Liver (tissue), 9 donors: ENCODE results near the gene CRTC2. TPM values are rescaled to one million over a fixed set of nuclear protein-coding genes. Genes with fewer than 3 reads are reported as not detected.
"Not testable (repeated sequence)": the region's sequence is repeated elsewhere in the genome, so short reads cannot be mapped to it uniquely, and the experiment has no call there.

Source experiments
- DNase-seq: peaks from one replicate; pipeline ENCODE4 v3.0.0-alpha.2; 2017; ENCODE audit warnings: low spot score
- H3K27ac ChIP-seq, 2 donors: one replicate each; pipeline ENCODE4 v1.7.0; 2013; ENCODE audit warnings: inconsistent platforms in 2 of 2, low read length in 2 of 2, control low read depth in 1 of 2, low read depth in 1 of 2, mild to moderate bottlenecking in 1 of 2
- H3K27me3 ChIP-seq, 4 donors: one replicate each; pipeline versions ENCODE4 v1.6.1 to v1.7.0; 2013; ENCODE audit warnings: low read length in 3 of 4, inconsistent platforms in 1 of 4, mild to moderate bottlenecking in 1 of 4, moderate library complexity in 1 of 4; ENCODE audit not compliant: control insufficient read depth in 4 of 4, insufficient read depth in 4 of 4
- H3K36me3 ChIP-seq, 4 donors: one replicate each; pipeline versions ENCODE4 v1.6.1 to v1.7.0; 2013; ENCODE audit warnings: low read length in 3 of 4, mild to moderate bottlenecking in 3 of 4, low read depth in 1 of 4, moderate library complexity in 1 of 4; ENCODE audit not compliant: control insufficient read depth in 4 of 4, insufficient read depth in 3 of 4
- H3K4me1 ChIP-seq, 4 donors: one replicate each; pipeline versions ENCODE4 v1.6.1 to v1.7.0; 2013; ENCODE audit warnings: low read length in 3 of 4, mild to moderate bottlenecking in 3 of 4, moderate library complexity in 1 of 4; ENCODE audit not compliant: control insufficient read depth in 4 of 4, insufficient read depth in 4 of 4
- H3K4me3 ChIP-seq, 3 donors: one replicate each; pipeline versions ENCODE4 v1.6.1 to v1.7.0; 2013; ENCODE audit warnings: low read length in 3 of 3, control low read depth in 1 of 3, low read depth in 1 of 3, mild to moderate bottlenecking in 1 of 3
- H3K9ac ChIP-seq, 2 donors: one replicate each; pipeline ENCODE4 v1.7.0; 2013; ENCODE audit warnings: low read length in 2 of 2, mild to moderate bottlenecking in 2 of 2, moderate library complexity in 2 of 2, control low read depth in 1 of 2, low read depth in 1 of 2
- H3K9me3 ChIP-seq, 4 donors: one replicate each; pipeline versions ENCODE4 v1.6.1 to v1.7.0; 2013; ENCODE audit warnings: low read length in 3 of 4; ENCODE audit not compliant: control insufficient read depth in 4 of 4
- EGR1 ChIP-seq, 2 donors: IDR thresholded peaks; 2 replicates each; pipeline ENCODE4 v1.6.1; 2016 to 2018; ENCODE audit warnings: antibody characterized with exemption in 2 of 2, low read depth in 2 of 2
- FOXA1 ChIP-seq: IDR thresholded peaks from 2 replicates; pipeline ENCODE4 v1.6.1; 2016; ENCODE audit warnings: antibody characterized with exemption
- FOXA2 ChIP-seq: IDR thresholded peaks from 2 replicates; pipeline ENCODE4 v1.6.1; 2016; ENCODE audit warnings: antibody characterized with exemption
- GABPA ChIP-seq, 2 donors: IDR thresholded peaks in 1 of 2; conservative IDR thresholded peaks in 1 of 2; 2 replicates each; pipeline ENCODE4 v1.6.1; 2016; ENCODE audit warnings: antibody characterized with exemption in 2 of 2, mild to moderate bottlenecking in 1 of 2, moderate library complexity in 1 of 2
- HNF4G ChIP-seq: IDR thresholded peaks from 2 replicates; pipeline ENCODE4 v1.6.1; 2016; ENCODE audit warnings: antibody characterized with exemption
- JUND ChIP-seq, 2 donors: IDR thresholded peaks; 2 replicates each; pipeline ENCODE4 v1.6.1; 2016; ENCODE audit warnings: antibody characterized with exemption in 2 of 2
- WGBS: extraction: QIAGEN DNeasy Blood & Tissue Kit; methylation state at CpG from one replicate; pipeline ENCODE4 v1.1.7; 2013; 5-methylcytosine and 5-hydroxymethylcytosine counted together
- polyA plus RNA-seq, 2 donors: library from polyadenylated mRNA; stranded (reverse) in 1 of 2; unstranded in 1 of 2; fragments of 200-250 nt in 1 of 2; fragments of >200 nt in 1 of 2; fragmentation: Nextera tagmentation in 1 of 2; extraction: Ambion mirVana in 1 of 2; gene quantifications; one replicate each; pipeline versions ENCODE4 v1.2.1 to v1.2.3, GENCODE V29; 2013 to 2015
- total RNA-seq, 2 donors: library from RNA; depleted of rRNA; stranded (reverse); fragments of >200 nt; gene quantifications; one replicate each; pipeline ENCODE4 v1.2.3, GENCODE V29; 2014
- TF ChIP-seq, protein P1 (sequence below): IDR thresholded peaks from 2 replicates; pipeline ENCODE4 v1.6.1; 2016; ENCODE audit warnings: antibody characterized with exemption, mild to moderate bottlenecking
- donor health status: healthy.
- donor health status: healthy.
- donor health status: healthy.
- donor health status: healthy.
- donor health status: healthy.

Gene CRTC2
- total and polyA plus RNA-seq, 4 donors: 4.9 to 14.9 (median 8.2) TPM

DNA sequence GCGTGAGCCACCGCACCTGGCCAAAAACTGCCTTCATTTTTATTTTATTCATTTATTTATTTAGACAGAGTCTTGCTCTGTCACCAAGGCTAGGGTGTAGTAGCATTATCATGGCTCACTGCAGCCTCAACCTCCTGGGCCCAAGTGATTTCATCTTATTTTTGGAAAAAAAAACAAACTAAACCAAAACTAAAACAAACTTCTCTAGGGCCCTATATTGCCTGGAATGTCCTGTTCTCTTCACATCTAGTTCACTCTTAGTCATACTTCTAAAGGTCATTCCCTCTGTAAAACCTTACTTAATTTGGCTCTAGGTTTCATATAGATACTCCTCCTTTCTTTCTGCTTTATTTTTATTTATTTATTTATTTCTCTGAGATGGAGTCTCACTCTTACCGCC, 47.7 kb upstream of the CRTC2 start:
- no peaks in the 10 kb centered on the region for H3K36me3 ChIP-seq
- H3K4me3 ChIP-seq: no peak overlapping the region
- H3K9me3 ChIP-seq: no peaks in the 10 kb centered on the region
- H3K9ac ChIP-seq: no peak overlapping the region
- DNase-seq: no peak
- no peaks in the 10 kb centered on the region for H3K4me1 ChIP-seq
- TF ChIP-seq FOXA1: no peak
- no peak for TF ChIP-seq JUND (IDR thresholded peaks at IDR 0.05)
- TF ChIP-seq HNF4G: no peak
- TF ChIP-seq FOXA2: no peak
- TF ChIP-seq, protein P1, sequence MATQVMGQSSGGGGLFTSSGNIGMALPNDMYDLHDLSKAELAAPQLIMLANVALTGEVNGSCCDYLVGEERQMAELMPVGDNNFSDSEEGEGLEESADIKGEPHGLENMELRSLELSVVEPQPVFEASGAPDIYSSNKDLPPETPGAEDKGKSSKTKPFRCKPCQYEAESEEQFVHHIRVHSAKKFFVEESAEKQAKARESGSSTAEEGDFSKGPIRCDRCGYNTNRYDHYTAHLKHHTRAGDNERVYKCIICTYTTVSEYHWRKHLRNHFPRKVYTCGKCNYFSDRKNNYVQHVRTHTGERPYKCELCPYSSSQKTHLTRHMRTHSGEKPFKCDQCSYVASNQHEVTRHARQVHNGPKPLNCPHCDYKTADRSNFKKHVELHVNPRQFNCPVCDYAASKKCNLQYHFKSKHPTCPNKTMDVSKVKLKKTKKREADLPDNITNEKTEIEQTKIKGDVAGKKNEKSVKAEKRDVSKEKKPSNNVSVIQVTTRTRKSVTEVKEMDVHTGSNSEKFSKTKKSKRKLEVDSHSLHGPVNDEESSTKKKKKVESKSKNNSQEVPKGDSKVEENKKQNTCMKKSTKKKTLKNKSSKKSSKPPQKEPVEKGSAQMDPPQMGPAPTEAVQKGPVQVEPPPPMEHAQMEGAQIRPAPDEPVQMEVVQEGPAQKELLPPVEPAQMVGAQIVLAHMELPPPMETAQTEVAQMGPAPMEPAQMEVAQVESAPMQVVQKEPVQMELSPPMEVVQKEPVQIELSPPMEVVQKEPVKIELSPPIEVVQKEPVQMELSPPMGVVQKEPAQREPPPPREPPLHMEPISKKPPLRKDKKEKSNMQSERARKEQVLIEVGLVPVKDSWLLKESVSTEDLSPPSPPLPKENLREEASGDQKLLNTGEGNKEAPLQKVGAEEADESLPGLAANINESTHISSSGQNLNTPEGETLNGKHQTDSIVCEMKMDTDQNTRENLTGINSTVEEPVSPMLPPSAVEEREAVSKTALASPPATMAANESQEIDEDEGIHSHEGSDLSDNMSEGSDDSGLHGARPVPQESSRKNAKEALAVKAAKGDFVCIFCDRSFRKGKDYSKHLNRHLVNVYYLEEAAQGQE: no peak
- TF ChIP-seq EGR1 (IDR thresholded peaks at IDR 0.05; ENCODE audit: low read depth in 2 of 2): no peak
- TF ChIP-seq GABPA (IDR thresholded peaks at IDR 0.05 in 1 of 2, conservative IDR thresholded peaks at IDR 0.05 in 1 of 2): no peak
- 97% methylated on average over 3 of the region's 3 CpGs for WGBS
- H3K27ac ChIP-seq: no peak overlapping the region
- no peaks in the 10 kb centered on the region for H3K27me3 ChIP-seq

DNA sequence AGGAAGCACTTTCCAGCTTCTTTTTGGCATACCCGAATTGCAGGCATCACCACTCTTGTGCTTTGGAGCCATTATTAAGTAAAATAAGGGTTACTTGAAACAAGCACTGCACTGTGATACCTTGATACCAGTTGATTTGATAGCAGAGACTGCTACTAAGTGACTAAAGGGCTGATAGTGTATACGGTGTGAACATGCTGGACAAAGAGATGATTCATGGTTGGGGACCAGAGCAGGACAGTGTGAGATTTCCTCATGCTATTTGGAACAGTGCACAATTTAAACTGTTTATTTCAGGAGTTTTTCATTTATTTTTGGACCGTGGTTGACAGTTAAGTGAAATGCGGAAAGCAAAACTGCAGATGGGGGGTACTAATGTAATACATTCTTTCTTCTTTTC, 42.0 kb upstream of the CRTC2 start:
- no peak overlapping the region for H3K9ac ChIP-seq
- no peak for DNase-seq
- H3K4me3 ChIP-seq: no peak overlapping the region
- H3K9me3 ChIP-seq: no peaks in the 10 kb centered on the region
- H3K27ac ChIP-seq: no peak overlapping the region
- H3K4me1 ChIP-seq: peaks cover 0 to 5% (median 2%) of the 10 kb centered on the region in 4 donors
- H3K27me3 ChIP-seq: no peaks in the 10 kb centered on the region
- WGBS: 93% methylated on average over 4 of the region's 4 CpGs
- TF ChIP-seq, protein P1: no peak
- peaks cover 0 to 4% (median 1%) of the 10 kb centered on the region in 4 donors for H3K36me3 ChIP-seq

DNA sequence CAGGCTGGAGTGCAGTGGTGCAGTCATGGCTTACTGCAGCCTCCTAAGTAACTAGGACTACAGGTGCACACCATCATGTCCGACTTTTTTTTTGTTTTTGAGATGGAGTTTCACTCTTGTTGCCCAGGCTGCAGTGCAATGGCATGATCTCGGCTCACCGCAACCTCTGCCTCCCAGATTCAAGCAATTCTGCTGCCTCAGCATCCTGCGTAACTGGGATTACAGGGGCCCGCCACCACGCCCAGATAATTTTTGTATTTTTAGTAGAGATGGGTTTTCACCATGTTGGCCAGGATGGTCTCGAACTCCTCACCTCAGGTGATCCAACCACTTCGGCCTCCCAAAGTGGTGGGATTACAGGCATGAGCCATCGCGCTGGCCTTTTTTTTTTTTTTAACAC, 38.5 kb upstream of the CRTC2 start:
- not testable (repeated sequence) for H3K9ac ChIP-seq, H3K4me3 ChIP-seq, H3K9me3 ChIP-seq, DNase-seq, H3K27me3 ChIP-seq
- Histone ChIP-seq H3K27ac (peak overlapping the region; percentile 72 to 74), H3K36me3 (peaks cover 2 to 25% (median 19%) of the 10 kb centered on the region in 4 donors), H3K4me1 (peaks cover 1 to 15% (median 6%) of the 10 kb centered on the region in 4 donors)
- WGBS: 98% methylated on average over 10 of the region's 10 CpGs
